ENCODE measurements around the gene CRHR1.
"Not testable (repeated sequence)": the region's sequence is repeated elsewhere in the genome, so short reads cannot be mapped to it uniquely, and the experiment has no call there.

The CRHR1 gene

GRCh38 chr17:45784293-45784740, at the start of gene CRHR1:
CRHR1 (plus strand) TSS chr17:45784320; CDS start chr17:45784545, 225 bp downstream.
- H3K4me3 ChIP-seq (ENCODE audit: low read depth, low read length), result peak within 1 kb of the TSS; percentile 35

DNA sequence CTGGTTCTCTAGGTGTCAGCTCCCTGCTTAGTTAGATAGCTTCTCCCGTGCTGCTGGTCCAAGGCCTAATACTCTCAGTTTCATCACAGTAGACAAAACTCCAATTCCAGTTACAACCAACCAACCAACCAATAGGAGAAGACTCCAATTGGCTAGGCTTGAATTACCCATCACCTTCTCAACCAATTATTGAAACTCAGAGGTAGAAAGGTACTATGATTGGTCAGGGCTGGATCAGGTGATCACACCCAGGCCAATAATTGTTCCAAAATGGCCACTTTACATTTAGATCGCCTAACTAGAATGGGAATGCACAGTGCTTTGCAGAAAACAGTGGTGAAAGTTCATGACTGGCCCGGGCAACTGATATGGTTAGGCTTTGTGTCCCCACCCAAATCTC, 49.5 kb upstream of the CRHR1 start:
- H3K4me3 ChIP-seq (ENCODE audit: low read depth, low read length), result no peak overlapping the region

DNA sequence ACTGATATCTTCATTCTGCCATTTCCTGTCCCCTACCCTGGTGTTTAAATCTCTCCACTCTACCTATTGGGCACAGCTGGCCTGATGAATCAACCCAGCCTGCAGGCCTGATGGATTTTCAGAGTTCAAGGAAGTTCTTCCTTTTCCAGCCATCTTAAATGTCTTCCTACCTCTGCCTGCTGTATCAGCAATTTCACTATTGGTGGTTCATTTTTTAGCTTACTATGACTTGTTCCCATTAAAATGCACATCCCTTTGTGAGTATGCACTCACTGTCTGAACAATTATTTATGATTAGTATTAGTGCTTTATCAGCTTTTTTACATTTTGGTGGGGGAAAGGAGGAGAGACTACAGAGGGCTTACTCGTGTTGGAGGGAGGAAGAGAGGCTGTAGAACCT, 48.6 kb upstream of the CRHR1 start:
- H3K4me3 ChIP-seq (ENCODE audit: low read depth, low read length), result no peak overlapping the region

- no peak overlapping the region for H3K4me3 ChIP-seq (ENCODE audit: low read depth, low read length)
Observed at GRCh38 chr17:45739786-45740185, 44.3 kb upstream of the CRHR1 start.

- no peak overlapping the region for H3K4me3 ChIP-seq (ENCODE audit: low read depth, low read length)
Observed at GRCh38 chr17:45740553-45741330, 43.4 kb upstream of the CRHR1 start.

- H3K4me3 ChIP-seq (ENCODE audit: low read depth, low read length), result no peak overlapping the region
Observed at GRCh38 chr17:45742251-45742650, 41.9 kb upstream of the CRHR1 start.

- no peak overlapping the region for H3K4me3 ChIP-seq (ENCODE audit: low read depth, low read length)
Observed at GRCh38 chr17:45743626-45744326, 40.3 kb upstream of the CRHR1 start.

GRCh38 chr17:45744826-45745225, 39.3 kb upstream of the CRHR1 start:
- not testable (repeated sequence) for H3K4me3 ChIP-seq (ENCODE audit: low read depth, low read length)

DNA sequence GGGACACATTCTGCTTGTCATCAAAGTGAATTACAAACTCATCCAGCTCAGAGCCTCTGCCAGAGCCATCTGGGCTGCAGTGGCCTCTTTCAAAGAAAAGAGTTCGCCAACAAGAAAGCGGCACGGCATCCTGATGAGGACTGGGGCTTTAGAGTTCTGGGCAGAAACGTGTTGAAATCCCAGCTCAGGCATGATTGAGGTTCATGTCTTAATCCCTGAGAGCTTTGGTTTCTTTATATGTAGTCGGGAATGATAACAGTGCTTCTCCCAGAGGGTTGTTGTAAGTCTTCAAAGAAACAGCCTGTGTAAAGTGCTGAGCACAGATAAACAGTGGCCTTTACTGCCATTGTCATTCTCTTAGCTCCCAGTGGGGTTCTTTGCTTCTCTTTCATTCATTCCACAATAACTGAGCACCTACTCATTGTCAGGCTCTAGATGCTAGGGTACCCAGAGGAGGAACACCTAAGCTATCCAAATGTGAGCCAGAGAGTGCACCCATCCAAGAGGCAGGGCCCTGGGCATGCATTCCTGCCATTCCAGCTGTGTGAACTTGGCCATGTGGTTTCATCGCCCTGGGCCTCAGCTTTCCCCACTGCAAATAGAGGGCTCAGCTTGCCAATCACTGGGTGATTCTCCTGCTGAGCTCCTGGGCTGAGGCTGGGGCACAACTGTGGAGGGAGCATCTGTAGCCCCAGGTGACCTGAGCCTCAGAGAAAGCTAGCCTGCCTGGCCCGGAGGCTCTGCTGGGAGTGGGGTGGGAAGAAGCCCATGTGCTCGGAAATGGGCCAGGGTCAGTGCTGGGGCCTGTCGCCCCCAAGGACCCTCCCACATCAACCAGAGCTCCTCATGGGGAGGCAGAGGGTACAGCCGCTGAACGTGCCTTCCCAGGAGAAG, 38.3 kb upstream of the CRHR1 start:
- H3K4me3 ChIP-seq (ENCODE audit: low read depth, low read length), result no peak overlapping the region

- H3K4me3 ChIP-seq (ENCODE audit: low read depth, low read length), result no peak overlapping the region
Observed at GRCh38 chr17:45747911-45748310, 36.2 kb upstream of the CRHR1 start.

DNA sequence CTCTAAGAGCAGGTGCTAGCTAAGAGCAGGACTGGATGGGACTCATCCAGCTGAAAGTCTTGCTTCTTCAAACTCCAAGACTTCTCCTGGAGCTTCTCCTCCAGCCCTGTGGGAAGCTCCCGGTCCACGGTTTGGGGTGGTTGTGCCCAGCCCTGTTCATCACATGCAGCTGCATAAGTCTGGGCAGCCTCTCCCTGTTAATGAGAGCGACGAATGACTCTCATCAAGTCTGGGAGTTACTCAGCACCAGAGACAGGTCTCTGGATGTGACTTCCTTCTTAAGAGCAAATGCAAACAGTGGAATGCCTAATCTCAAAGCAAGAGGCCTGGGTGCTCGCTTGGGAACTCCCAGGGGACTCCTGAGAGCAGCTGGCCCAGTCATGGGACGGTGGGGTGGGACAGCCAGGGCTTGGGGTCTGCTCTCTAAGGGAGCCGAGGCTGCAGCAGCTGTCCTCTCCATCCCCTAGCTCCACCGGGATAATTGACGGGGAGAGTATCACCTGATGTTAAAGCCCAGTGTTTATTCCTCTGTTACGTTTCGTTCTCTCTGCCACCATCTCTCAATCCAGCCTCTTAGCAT, 35.3 kb upstream of the CRHR1 start:
- H3K4me3 ChIP-seq (ENCODE audit: low read depth, low read length), result no peak overlapping the region

DNA sequence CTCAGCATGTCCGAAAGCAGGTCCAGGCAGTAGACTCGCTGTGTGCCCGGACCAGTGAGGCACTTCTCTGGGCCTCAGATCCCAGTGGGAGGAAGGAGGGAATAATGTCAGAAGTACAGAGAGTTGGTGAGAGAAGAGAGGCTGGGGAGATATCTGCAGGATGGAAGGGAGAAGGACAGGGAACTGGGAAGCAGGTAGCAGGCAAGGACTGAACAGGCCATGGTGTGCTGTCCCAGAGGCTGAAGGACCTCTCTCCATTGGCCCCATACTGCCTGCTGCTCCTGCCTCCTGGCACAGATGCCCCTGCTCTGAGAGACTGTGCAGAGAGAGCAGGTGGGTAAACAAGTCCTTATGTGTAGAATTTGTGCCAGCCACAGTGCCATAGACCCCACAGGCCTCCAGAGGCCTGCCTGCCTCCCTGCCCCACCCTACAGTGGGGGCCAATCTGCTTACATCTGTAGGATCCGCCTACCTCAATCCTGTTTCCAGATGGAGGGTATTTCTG, 34.2 kb upstream of the CRHR1 start:
- no peak overlapping the region for H3K4me3 ChIP-seq (ENCODE audit: low read depth, low read length)

- H3K4me3 ChIP-seq (ENCODE audit: low read depth, low read length), result no peak overlapping the region
Observed at GRCh38 chr17:45750779-45751440, 33.2 kb upstream of the CRHR1 start.

GRCh38 chr17:45751466-45751865, 32.7 kb upstream of the CRHR1 start:
- no peak overlapping the region for H3K4me3 ChIP-seq (ENCODE audit: low read depth, low read length)

- no peak overlapping the region for H3K4me3 ChIP-seq (ENCODE audit: low read depth, low read length)
Observed at GRCh38 chr17:45752246-45752645, 31.9 kb upstream of the CRHR1 start.

DNA sequence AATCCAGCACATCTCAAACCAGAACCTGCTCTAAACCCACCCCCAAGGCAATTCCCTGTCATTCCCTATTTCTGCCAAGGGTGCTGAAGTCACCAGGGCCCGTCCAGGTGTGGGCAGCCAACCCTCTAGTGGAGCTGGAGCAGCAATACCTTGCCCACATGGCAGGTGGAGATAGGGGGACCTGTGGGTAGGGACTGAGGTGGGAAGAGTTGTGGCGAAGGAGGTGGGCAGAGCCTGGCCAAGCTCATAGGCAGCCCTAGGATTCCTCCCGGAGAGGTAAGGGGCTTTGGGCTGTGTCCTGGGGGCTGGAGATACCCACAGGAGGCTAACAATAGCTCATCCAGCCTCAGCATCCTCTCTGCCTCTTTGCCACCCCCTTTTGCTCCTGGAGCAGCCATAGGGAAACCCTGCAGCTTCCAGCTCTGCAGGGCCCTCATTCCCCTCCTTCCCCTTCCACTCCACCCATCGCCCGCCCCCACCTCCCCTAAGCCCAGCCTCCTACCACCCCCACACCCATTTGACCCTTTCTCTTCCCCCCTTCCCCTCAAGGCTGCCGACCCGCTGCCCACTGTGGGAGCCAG, 30.4 kb upstream of the CRHR1 start:
- no peak overlapping the region for H3K4me3 ChIP-seq (ENCODE audit: low read depth, low read length)

DNA sequence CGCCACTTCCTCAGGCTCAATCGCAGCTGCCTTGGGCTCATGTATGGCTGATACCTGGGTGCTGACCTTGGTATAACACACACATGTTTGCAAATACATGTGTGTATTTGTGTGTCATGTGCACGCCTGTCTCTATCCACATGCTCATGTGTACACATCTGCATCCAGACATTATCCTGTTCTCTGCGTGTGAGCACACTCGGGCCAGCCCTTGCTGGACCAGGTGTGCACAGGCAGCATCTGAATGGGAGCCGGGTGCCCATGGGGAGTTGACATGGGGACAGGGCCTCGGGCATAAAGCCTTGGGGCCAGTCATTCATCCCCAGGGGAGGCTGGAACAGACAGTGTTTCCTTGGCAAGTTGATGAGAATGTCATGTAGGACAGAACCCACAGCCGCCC, 29.1 kb upstream of the CRHR1 start:
- H3K4me3 ChIP-seq (ENCODE audit: low read depth, low read length), result no peak overlapping the region

- H3K4me3 ChIP-seq (ENCODE audit: low read depth, low read length), result no peak overlapping the region
Observed at GRCh38 chr17:45756266-45756991, 27.7 kb upstream of the CRHR1 start.

All from iPS-11a (cell line).